ENCODE data around the gene YAF2. TPM values are rescaled to one million over a fixed set of nuclear protein-coding genes. Genes with fewer than 3 reads are reported as not detected.

YAF2 gene
- total RNA-seq, 2 donors from 2014 or later = 19.4 to 27.3 TPM

GRCh38 chr12:42284876-42285275 is 46.8 kb upstream of the YAF2 start:
- Mint-ChIP-seq H3K9me3 (no peaks in the 10 kb centered on the region), H3K27me3 (ENCODE audit: insufficient read depth) (peaks cover 4% of the 10 kb centered on the region), H3K27ac (no peak overlapping the region), H3K4me1 (peaks cover 12% of the 10 kb centered on the region), H3K36me3 (ENCODE audit: low read depth) (no peaks in the 10 kb centered on the region), H3K4me3 (no peak overlapping the region)
- H3K27me3 ChIP-seq (ENCODE audit: control insufficient read depth, insufficient read depth, low read length, poor library complexity, severe bottlenecking) = no peaks in the 10 kb centered on the region
- no peak overlapping the region for H3K9ac ChIP-seq (ENCODE audit: extremely low read depth, low read length, poor library complexity, severe bottlenecking)
- no peaks in the 10 kb centered on the region for H3K36me3 ChIP-seq (ENCODE audit: control insufficient read depth, insufficient read depth, low read length)
- H3K4me1 ChIP-seq (ENCODE audit: control insufficient read depth, insufficient read depth, low read length) = peaks cover 5% of the 10 kb centered on the region
- no peak for DNase-seq
- no peaks in the 10 kb centered on the region for H3K9me3 ChIP-seq (ENCODE audit: control insufficient read depth, low read length)
- WGBS, 2 experiments (ENCODE audit: insufficient coverage in 1 of 2, insufficient read length in 1 of 2) = 83 to 100% methylated on average over 2 of the region's 2 CpGs
- H3K27ac ChIP-seq (ENCODE audit: low read depth, low read length) = no peak overlapping the region
- no peak for TF ChIP-seq CTCF (conservative IDR thresholded peaks at IDR 0.05)
- H3K4me3 ChIP-seq (ENCODE audit: low read length) = no peak overlapping the region

GRCh38 chr12:42284157-42284556 is 46.1 kb upstream of the YAF2 start:
- H3K27ac Mint-ChIP-seq = no peak overlapping the region
- H3K4me3 Mint-ChIP-seq = no peak overlapping the region
- no peaks in the 10 kb centered on the region for H3K36me3 ChIP-seq (ENCODE audit: control insufficient read depth, insufficient read depth, low read length)
- WGBS, 2 experiments (ENCODE audit: insufficient coverage in 1 of 2, insufficient read length in 1 of 2) = 74% methylated on average over 1 of the region's 1 CpG; no CpG with 5 or more reads in 1 of the 2 experiments
- no peaks in the 10 kb centered on the region for H3K27me3 ChIP-seq (ENCODE audit: control insufficient read depth, insufficient read depth, low read length, poor library complexity, severe bottlenecking)
- TF ChIP-seq CTCF (conservative IDR thresholded peaks at IDR 0.05) = no peak
- H3K27ac ChIP-seq (ENCODE audit: low read depth, low read length) = no peak overlapping the region
- H3K9me3 ChIP-seq (ENCODE audit: control insufficient read depth, low read length) = no peaks in the 10 kb centered on the region
- no peak for DNase-seq
- H3K4me3 ChIP-seq (ENCODE audit: low read length) = no peak overlapping the region
- no peaks in the 10 kb centered on the region for H3K36me3 Mint-ChIP-seq (ENCODE audit: low read depth)
- H3K9me3 Mint-ChIP-seq = no peaks in the 10 kb centered on the region
- peaks cover 5% of the 10 kb centered on the region for H3K4me1 ChIP-seq (ENCODE audit: control insufficient read depth, insufficient read depth, low read length)
- peaks cover 10% of the 10 kb centered on the region for H3K4me1 Mint-ChIP-seq
- H3K27me3 Mint-ChIP-seq (ENCODE audit: insufficient read depth) = peaks cover 4% of the 10 kb centered on the region
- no peak overlapping the region for H3K9ac ChIP-seq (ENCODE audit: extremely low read depth, low read length, poor library complexity, severe bottlenecking)

GRCh38 chr12:42283739-42284138 is 45.7 kb upstream of the YAF2 start:
- Mint-ChIP-seq H3K27ac (no peak overlapping the region), H3K4me1 (peaks cover 10% of the 10 kb centered on the region), H3K9me3 (no peaks in the 10 kb centered on the region), H3K36me3 (ENCODE audit: low read depth) (no peaks in the 10 kb centered on the region), H3K4me3 (no peak overlapping the region), H3K27me3 (ENCODE audit: insufficient read depth) (peaks cover 5% of the 10 kb centered on the region)
- Histone ChIP-seq H3K27me3 (ENCODE audit: control insufficient read depth, insufficient read depth, low read length, poor library complexity, severe bottlenecking) (no peaks in the 10 kb centered on the region), H3K4me1 (ENCODE audit: control insufficient read depth, insufficient read depth, low read length) (peaks cover 5% of the 10 kb centered on the region), H3K9me3 (ENCODE audit: control insufficient read depth, low read length) (no peaks in the 10 kb centered on the region), H3K27ac (ENCODE audit: low read depth, low read length) (no peak overlapping the region), H3K4me3 (ENCODE audit: low read length) (no peak overlapping the region), H3K36me3 (ENCODE audit: control insufficient read depth, insufficient read depth, low read length) (no peaks in the 10 kb centered on the region), H3K9ac (ENCODE audit: extremely low read depth, low read length, poor library complexity, severe bottlenecking) (no peak overlapping the region)
- no peak for DNase-seq
- TF ChIP-seq CTCF (conservative IDR thresholded peaks at IDR 0.05) = no peak

All from endodermal cell (in vitro differentiated cells).